Fibroblast of mammary gland (primary cell): ENCODE measurements around the gene DEK.

Source experiments
- DNase-seq: peaks from one replicate; pipeline ENCODE4 v3.0.0-alpha.2; 2010; ENCODE audit warnings: low read depth
- H3K4me3 ChIP-seq: 2 replicates; pipeline ENCODE4 v1.5.1; 2011; ENCODE audit warnings: low read depth, mild to moderate bottlenecking, low read length, moderate library complexity; ENCODE audit not compliant: control insufficient read depth
- TF ChIP-seq, protein P1 (sequence below): conservative IDR thresholded peaks from 2 replicates; pipeline ENCODE4 v1.5.1; 2011; ENCODE audit warnings: low read depth, low read length, inconsistent platforms; ENCODE audit not compliant: control insufficient read depth, insufficient read depth

Gene DEK

DNA sequence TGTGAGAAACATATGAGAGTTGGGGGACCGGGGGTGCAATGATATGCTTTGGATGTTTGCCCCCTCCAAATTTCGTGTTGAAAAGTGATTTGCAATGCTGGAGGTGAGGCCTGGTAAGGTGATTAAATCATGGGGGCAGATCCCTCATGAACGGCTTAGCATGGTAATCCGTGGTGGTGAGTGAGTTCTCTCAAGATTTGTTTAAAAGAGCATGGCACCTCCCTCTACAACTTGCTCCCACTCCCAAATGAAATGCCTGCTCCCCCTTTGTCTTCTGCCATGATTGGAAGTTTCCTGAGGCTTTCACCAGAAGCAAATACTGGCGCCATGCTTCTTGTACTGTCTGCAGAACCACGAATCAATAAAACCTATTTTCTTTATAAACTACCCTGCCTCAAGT, 2.5 kb downstream of the DEK start:
- TF ChIP-seq, protein P1, sequence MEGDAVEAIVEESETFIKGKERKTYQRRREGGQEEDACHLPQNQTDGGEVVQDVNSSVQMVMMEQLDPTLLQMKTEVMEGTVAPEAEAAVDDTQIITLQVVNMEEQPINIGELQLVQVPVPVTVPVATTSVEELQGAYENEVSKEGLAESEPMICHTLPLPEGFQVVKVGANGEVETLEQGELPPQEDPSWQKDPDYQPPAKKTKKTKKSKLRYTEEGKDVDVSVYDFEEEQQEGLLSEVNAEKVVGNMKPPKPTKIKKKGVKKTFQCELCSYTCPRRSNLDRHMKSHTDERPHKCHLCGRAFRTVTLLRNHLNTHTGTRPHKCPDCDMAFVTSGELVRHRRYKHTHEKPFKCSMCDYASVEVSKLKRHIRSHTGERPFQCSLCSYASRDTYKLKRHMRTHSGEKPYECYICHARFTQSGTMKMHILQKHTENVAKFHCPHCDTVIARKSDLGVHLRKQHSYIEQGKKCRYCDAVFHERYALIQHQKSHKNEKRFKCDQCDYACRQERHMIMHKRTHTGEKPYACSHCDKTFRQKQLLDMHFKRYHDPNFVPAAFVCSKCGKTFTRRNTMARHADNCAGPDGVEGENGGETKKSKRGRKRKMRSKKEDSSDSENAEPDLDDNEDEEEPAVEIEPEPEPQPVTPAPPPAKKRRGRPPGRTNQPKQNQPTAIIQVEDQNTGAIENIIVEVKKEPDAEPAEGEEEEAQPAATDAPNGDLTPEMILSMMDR = no peak
- H3K4me3 ChIP-seq = no peak overlapping the region
- DNase-seq = no peak

DNA sequence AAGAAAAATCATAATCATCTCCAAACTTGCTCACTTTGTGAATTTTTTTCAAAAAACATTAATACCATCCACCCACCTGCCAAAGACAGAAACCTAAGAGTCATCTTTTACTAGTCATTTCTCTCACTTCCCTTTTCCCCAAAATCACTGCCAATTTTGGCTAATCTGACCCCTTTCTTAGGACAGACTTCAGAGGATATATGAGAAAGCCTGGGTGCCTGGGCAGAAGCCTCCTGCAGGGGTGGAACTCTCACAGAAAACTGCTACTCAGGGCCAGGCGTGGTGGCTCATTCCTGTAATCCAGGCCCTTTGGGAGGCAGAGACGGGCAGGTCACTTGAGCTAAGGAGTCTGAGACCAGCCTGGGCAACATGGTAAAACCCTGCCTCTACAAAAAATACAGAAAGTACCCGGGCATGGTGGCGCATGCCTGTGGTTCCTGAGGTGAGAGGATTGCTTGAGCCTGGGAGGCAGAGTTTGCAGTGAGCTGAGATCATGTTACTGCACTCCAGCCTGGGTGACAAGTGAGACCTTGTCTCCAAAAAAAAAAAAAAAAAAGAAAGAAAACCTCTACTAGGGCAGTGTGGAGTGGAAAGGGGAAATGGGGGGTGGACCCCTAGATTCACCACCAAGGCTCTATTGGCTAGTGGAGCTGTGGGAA, 3.8 kb downstream of the DEK start:
- peak; percentile 65 for DNase-seq
- TF ChIP-seq, protein P1 = no peak
- no peak overlapping the region for H3K4me3 ChIP-seq

DNA sequence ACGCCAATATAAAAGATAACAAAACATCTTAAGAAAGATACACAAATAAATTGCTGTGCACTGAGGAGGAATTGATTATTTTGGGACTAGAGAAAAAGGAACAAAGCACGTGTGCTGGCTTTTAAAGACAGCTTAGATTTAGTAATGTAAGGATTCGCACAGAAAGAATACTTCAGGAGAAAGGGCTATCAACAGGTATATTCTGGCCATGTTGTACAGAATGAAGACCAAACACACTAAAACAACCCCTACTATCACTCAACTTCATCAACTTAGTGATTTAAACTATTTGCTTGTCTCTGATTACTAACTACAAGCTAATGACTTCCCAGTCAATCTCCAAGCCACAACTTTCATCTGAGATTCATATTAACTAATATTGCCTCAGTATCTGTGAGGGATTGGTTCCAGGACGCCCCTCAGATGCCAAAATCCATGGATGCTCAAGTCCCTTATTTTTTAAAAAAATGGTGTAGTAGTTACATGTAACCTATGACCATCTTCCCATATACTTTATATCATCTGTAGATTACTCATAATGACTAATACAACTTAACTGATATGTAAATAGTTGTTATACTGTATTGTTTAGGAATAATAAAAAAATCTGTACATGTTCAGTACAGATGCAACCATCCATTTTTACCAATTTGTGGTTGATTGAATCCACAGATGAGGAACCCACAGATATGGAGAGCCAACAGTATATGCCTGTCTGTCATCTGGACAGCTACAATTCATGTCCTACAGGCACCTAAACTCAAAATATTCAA, 4.5 kb downstream of the DEK start:
- TF ChIP-seq, protein P1 = no peak
- H3K4me3 ChIP-seq = no peak overlapping the region
- DNase-seq = peak; percentile 35

DNA sequence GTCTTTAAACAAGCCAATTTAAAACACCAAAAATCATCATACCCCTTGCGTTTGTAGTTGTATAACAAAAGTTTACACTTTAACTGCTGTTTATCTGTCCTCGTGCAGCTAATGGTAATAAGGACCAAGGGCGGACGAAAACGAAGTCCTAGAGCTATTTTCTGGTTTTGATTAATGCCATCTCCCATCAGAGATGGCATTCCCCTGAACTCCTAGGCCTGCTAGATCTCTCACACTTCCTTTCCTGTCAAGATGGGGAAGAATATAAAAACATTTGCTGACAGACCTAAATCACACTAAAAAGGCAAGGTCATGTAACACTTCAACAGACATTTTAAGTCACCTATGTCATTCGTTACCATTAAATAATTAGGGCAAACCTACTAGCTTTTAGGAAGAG, 9.5 kb downstream of the DEK start:
- H3K4me3 ChIP-seq = no peak overlapping the region
- TF ChIP-seq, protein P1 = no peak
- no peak for DNase-seq

DNA sequence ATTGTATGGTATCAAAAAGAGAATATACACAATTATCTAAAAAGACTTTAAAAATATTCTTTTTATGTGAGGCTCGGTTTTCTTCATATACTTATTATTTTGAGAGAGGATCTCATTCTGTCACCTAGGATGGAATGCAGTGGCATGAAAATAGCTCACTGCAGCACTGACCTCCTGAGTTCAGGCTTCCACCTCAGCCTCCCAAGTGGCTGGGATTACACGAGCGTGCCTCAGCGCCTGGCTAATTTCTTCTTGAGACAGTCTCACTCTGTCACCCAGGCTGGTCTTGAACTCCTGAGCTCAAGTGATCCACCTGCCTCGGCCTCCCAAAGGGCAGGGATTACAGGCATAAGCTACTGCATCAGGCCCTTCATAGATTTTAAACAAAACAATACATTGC, 10.7 kb downstream of the DEK start:
- TF ChIP-seq, protein P1 = no peak
- no peak overlapping the region for H3K4me3 ChIP-seq
- no peak for DNase-seq

DNA sequence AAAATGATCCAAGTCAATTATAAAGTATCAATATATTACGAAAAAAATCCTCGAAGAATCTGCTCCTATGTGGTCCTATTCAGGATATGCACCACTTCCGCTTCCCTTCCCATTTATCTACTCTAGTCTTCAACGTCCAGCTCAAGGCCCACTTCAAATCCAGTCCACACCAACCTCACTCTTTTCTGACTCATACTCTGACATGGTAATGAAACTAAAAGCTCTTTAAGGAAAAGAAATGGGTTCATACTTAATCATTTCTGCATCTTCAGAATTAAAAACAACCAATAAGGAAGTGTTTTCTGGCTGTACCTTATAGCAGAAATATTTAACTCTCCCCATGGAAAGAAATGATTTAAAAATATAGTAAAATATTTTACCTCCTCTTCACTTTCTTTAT, 15.1 kb downstream of the DEK start:
- TF ChIP-seq, protein P1 = no peak

More for the DNA sequence above, 15.1 kb downstream of the DEK start:
- H3K4me3 ChIP-seq = no peak overlapping the region
- DNase-seq = no peak
